AG04450 (cell line): ENCODE measurements around the gene KRTAP9-1. TPM values are rescaled to one million over a fixed set of nuclear protein-coding genes. Genes with fewer than 3 reads are reported as not detected.

ENCODE experiments used
- polyA plus RNA-seq: library from polyadenylated mRNA; depleted of rRNA; stranded (reverse); fragments of >200 nt; gene quantifications from 2 replicates; pipeline ENCODE4 v1.2.3, GENCODE V29; 2011; rRNA removed
- small RNA-seq: library from RNA; depleted of rRNA; stranded (forward); fragments of <200 nt; gene quantifications from one replicate; pipeline ENCODE3, GENCODE V24; 2012; ENCODE audit warnings: low read depth; ENCODE audit not compliant: insufficient read length

The KRTAP9-1 gene
- polyA plus RNA-seq, 1 experiment, result not detected

Small RNA genes within 50 kb of the gene (small RNA-seq; reads per million reads assigned to genes)
- not detected for gene KRTAP4-17P

Other genes starting within 250 kb of the KRTAP9-1 start
- 0.11 TPM in 1 of 2 replicates, not detected in the other for gene KRT39, start 222.9 kb upstream of the KRTAP9-1 start, polyA plus RNA-seq
- not detected in 2 replicates for gene KRT40, start 205.6 kb upstream of the KRTAP9-1 start, polyA plus RNA-seq
- not detected in 2 replicates for gene KRTAP3-3, start 195.7 kb upstream of the KRTAP9-1 start, polyA plus RNA-seq
- not detected in 2 replicates for gene KRTAP3-2, start 190.0 kb upstream of the KRTAP9-1 start, polyA plus RNA-seq
- gene KRTAP3-1, start 180.8 kb upstream of the KRTAP9-1 start, polyA plus RNA-seq, result not detected in 2 replicates
- 16.9 and 20.2 TPM in 2 replicates for gene KRTAP1-5, start 162.7 kb upstream of the KRTAP9-1 start, polyA plus RNA-seq
- not detected in 2 replicates for gene KRTAP1-4, start 159.7 kb upstream of the KRTAP9-1 start, polyA plus RNA-seq
- not detected in 2 replicates for gene KRTAP1-3, start 155.0 kb upstream of the KRTAP9-1 start, polyA plus RNA-seq
- 0.19 and 0.27 TPM in 2 replicates for gene KRTAP1-1, start 148.4 kb upstream of the KRTAP9-1 start, polyA plus RNA-seq
- gene KRTAP2-1, start 142.6 kb upstream of the KRTAP9-1 start, polyA plus RNA-seq, result not detected in 2 replicates
- gene KRTAP2-2, start 134.7 kb upstream of the KRTAP9-1 start, polyA plus RNA-seq, result not detected in 2 replicates
- 1.3 and 2.5 TPM in 2 replicates for gene KRTAP2-3, start 129.8 kb upstream of the KRTAP9-1 start, polyA plus RNA-seq
- gene KRTAP2-4, start 124.0 kb upstream of the KRTAP9-1 start, polyA plus RNA-seq, result not detected in 2 replicates
- gene KRTAP4-7, start 105.7 kb upstream of the KRTAP9-1 start, polyA plus RNA-seq, result not detected in 2 replicates
- not detected in 2 replicates for gene KRTAP4-8, start 91.7 kb upstream of the KRTAP9-1 start, polyA plus RNA-seq
- gene KRTAP4-16, start 87.7 kb upstream of the KRTAP9-1 start, polyA plus RNA-seq, result not detected in 2 replicates
- not detected in 2 replicates for gene KRTAP4-9, start 84.5 kb upstream of the KRTAP9-1 start, polyA plus RNA-seq
- not detected in 2 replicates for gene KRTAP4-11, start 71.5 kb upstream of the KRTAP9-1 start, polyA plus RNA-seq
- gene KRTAP4-12, start 65.7 kb upstream of the KRTAP9-1 start, polyA plus RNA-seq, result not detected in 2 replicates
- not detected in 2 replicates for gene KRTAP4-6, start 49.3 kb upstream of the KRTAP9-1 start, polyA plus RNA-seq
- not detected in 2 replicates for gene KRTAP4-5, start 40.1 kb upstream of the KRTAP9-1 start, polyA plus RNA-seq
- not detected in 2 replicates for gene KRTAP4-4, start 29.1 kb upstream of the KRTAP9-1 start, polyA plus RNA-seq
- not detected in 2 replicates for gene KRTAP4-3, start 21.7 kb upstream of the KRTAP9-1 start, polyA plus RNA-seq
- not detected in 2 replicates for gene KRTAP4-2, start 11.7 kb upstream of the KRTAP9-1 start, polyA plus RNA-seq
- not detected in 2 replicates for gene KRTAP4-1, start 5.0 kb upstream of the KRTAP9-1 start, polyA plus RNA-seq
- not detected in 2 replicates for gene KRTAP9-2, start 36.8 kb downstream of the KRTAP9-1 start, polyA plus RNA-seq
- gene KRTAP9-3, start 42.6 kb downstream of the KRTAP9-1 start, polyA plus RNA-seq, result not detected in 2 replicates
- gene KRTAP9-8, start 48.1 kb downstream of the KRTAP9-1 start, polyA plus RNA-seq, result not detected in 2 replicates
- not detected in 2 replicates for gene KRTAP9-4, start 59.8 kb downstream of the KRTAP9-1 start, polyA plus RNA-seq
- not detected in 2 replicates for gene KRTAP9-9, start 65.5 kb downstream of the KRTAP9-1 start, polyA plus RNA-seq
- not detected in 2 replicates for gene KRTAP9-6, start 75.5 kb downstream of the KRTAP9-1 start, polyA plus RNA-seq
- gene KRTAP9-7, start 85.8 kb downstream of the KRTAP9-1 start, polyA plus RNA-seq, result not detected in 2 replicates
- gene KRTAP29-1, start 113.0 kb downstream of the KRTAP9-1 start, polyA plus RNA-seq, result not detected in 2 replicates
- not detected in 2 replicates for gene KRTAP16-1, start 119.4 kb downstream of the KRTAP9-1 start, polyA plus RNA-seq
- not detected in 2 replicates for gene KRTAP17-1, start 125.8 kb downstream of the KRTAP9-1 start, polyA plus RNA-seq
- gene KRT33A, start 160.9 kb downstream of the KRTAP9-1 start, polyA plus RNA-seq, result not detected in 2 replicates
- gene KRT33B, start 179.9 kb downstream of the KRTAP9-1 start, polyA plus RNA-seq, result 0.07 TPM in 1 of 2 replicates, not detected in the other
- 0.27 and 0.29 TPM in 2 replicates for gene KRT34, start 192.4 kb downstream of the KRTAP9-1 start, polyA plus RNA-seq
- not detected in 2 replicates for gene KRT31, start 207.7 kb downstream of the KRTAP9-1 start, polyA plus RNA-seq
- gene KRT37, start 234.7 kb downstream of the KRTAP9-1 start, polyA plus RNA-seq, result not detected in 2 replicates